Measurements from ENCODE around the gene PPFIA2.

PPFIA2 gene

GRCh38 chr12:81330480-81330879 lies 428.7 kb downstream of the PPFIA2 start:
- in situ Hi-C loops (cut with HindIII; ENCODE audit: low pct_ligation_motif_present, low pct_unique_long_range_greater_than_20kb, low sequenced_read_pairs): no loop called here
- DNase-seq: no peak

- in situ Hi-C loops (cut with HindIII; ENCODE audit: low pct_ligation_motif_present, low pct_unique_long_range_greater_than_20kb, low sequenced_read_pairs): no loop called here
These were observed 430.1 kb downstream of the PPFIA2 start for GRCh38 chr12:81329085-81329484.

GRCh38 chr12:81327425-81327824 lies 431.7 kb downstream of the PPFIA2 start:
- no peak for DNase-seq
- in situ Hi-C loops (cut with HindIII; ENCODE audit: low pct_ligation_motif_present, low pct_unique_long_range_greater_than_20kb, low sequenced_read_pairs): no loop called here

More at GRCh38 chr12:81329085-81329484, 430.1 kb downstream of the PPFIA2 start:
- DNase-seq: peak; percentile 46

- in situ Hi-C loops (cut with HindIII; ENCODE audit: low pct_ligation_motif_present, low pct_unique_long_range_greater_than_20kb, low sequenced_read_pairs): no loop called here
- no peak for DNase-seq
These were observed 434.1 kb downstream of the PPFIA2 start for GRCh38 chr12:81325086-81325485.

GRCh38 chr12:81314903-81315531 lies 444.1 kb downstream of the PPFIA2 start:
- in situ Hi-C loops (cut with HindIII; ENCODE audit: low pct_ligation_motif_present, low pct_unique_long_range_greater_than_20kb, low sequenced_read_pairs): no loop called here
- no peak for DNase-seq

GRCh38 chr12:81303935-81304334 lies 455.2 kb downstream of the PPFIA2 start:
- DNase-seq: no peak
- in situ Hi-C loops (cut with HindIII; ENCODE audit: low pct_ligation_motif_present, low pct_unique_long_range_greater_than_20kb, low sequenced_read_pairs): no loop called here

GRCh38 chr12:81300454-81300853 lies 458.7 kb downstream of the PPFIA2 start:
- peak; percentile 7 for DNase-seq
- in situ Hi-C loops (cut with HindIII; ENCODE audit: low pct_ligation_motif_present, low pct_unique_long_range_greater_than_20kb, low sequenced_read_pairs): no loop called here

DNA sequence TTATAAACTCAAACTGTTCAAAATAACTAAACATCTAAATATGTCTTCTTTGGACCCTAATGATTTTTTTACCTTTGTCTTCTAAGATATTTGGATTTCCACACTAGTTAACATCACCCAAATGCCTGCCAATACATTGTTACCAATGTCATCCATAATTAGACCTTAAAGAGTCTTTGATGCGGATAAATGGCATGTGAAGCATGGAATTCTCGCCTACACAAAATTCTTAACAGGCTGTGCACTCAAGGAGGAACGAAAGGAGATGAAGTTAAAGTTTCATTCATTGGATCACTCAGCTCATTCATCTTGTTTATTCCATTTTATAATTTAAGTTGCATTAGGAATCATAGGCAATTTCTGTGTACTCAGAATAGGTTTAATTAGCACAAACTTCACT lies 461.5 kb downstream of the PPFIA2 start:
- no peak for DNase-seq
- in situ Hi-C loops (cut with HindIII; ENCODE audit: low pct_ligation_motif_present, low pct_unique_long_range_greater_than_20kb, low sequenced_read_pairs): no loop called here

DNA sequence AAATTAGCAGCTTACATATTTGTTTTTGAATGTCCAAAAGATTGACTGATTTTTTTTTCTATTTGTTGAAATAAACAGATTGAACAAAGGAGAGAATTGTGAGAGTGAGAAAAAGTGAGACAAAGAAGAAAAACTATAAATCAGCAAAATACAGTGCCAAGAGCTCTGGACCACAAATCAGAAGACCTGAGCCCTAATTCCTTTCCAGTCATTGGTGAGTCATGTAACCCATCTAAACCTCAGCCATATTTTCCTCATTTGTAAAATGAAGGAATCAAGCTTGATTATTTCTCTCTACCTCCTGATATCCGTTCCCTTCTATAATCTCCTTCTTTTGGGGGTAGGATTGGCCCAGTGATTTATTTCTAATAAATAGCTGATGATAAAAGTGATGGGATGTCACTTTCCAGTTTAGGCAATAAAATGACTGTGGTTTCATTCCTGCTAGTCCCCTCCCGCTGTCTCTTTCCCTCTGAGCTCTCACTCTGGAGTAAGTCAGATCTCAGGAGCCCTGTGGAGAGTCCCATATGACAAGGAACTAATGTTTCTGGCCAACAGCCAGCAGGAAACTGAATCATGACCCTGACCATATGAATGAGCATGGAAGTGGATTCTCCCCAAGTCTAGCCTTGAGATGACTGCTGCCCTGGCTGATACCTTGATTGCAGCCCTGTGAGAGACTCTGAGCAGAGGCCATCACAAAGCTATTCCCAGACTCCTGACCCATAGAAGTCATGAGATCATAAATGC lies 462.4 kb downstream of the PPFIA2 start:
- in situ Hi-C loops (cut with HindIII; ENCODE audit: low pct_ligation_motif_present, low pct_unique_long_range_greater_than_20kb, low sequenced_read_pairs): no loop called here
- DNase-seq: peak; percentile 41

- in situ Hi-C loops (cut with HindIII; ENCODE audit: low pct_ligation_motif_present, low pct_unique_long_range_greater_than_20kb, low sequenced_read_pairs): no loop called here
- DNase-seq: no peak
These were observed 463.9 kb downstream of the PPFIA2 start for GRCh38 chr12:81295251-81295650.

- no peak for DNase-seq
These were observed 464.6 kb downstream of the PPFIA2 start for GRCh38 chr12:81294325-81295190.

DNA sequence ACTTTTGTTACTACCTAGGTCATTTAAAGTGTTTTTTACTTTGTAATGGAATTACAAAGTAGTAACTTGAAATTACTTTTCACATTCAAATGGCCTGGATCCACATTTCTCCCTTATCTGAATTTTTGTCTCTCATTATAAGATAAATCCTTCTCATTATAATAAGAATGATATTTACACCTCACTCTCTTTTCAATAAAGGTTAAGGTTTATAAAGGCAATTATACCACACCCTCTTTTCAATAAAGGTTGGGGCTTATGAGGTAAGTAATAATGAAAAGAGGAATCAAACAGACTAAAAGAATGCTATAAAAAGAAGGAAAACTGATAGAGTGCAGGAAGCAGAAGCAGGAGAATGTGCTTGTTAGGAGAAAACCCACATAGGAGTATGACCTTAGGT lies 470.5 kb downstream of the PPFIA2 start:
- no peak for DNase-seq
- in situ Hi-C loops (cut with HindIII; ENCODE audit: low pct_ligation_motif_present, low pct_unique_long_range_greater_than_20kb, low sequenced_read_pairs): no loop called here

More at GRCh38 chr12:81294325-81295190, 464.6 kb downstream of the PPFIA2 start:
- in situ Hi-C loops (cut with HindIII; ENCODE audit: low pct_ligation_motif_present, low pct_unique_long_range_greater_than_20kb, low sequenced_read_pairs): no loop called here

GRCh38 chr12:81284137-81284536 lies 475.0 kb downstream of the PPFIA2 start:
- in situ Hi-C loops (cut with HindIII; ENCODE audit: low pct_ligation_motif_present, low pct_unique_long_range_greater_than_20kb, low sequenced_read_pairs): no loop called here
- no peak for DNase-seq

DNA sequence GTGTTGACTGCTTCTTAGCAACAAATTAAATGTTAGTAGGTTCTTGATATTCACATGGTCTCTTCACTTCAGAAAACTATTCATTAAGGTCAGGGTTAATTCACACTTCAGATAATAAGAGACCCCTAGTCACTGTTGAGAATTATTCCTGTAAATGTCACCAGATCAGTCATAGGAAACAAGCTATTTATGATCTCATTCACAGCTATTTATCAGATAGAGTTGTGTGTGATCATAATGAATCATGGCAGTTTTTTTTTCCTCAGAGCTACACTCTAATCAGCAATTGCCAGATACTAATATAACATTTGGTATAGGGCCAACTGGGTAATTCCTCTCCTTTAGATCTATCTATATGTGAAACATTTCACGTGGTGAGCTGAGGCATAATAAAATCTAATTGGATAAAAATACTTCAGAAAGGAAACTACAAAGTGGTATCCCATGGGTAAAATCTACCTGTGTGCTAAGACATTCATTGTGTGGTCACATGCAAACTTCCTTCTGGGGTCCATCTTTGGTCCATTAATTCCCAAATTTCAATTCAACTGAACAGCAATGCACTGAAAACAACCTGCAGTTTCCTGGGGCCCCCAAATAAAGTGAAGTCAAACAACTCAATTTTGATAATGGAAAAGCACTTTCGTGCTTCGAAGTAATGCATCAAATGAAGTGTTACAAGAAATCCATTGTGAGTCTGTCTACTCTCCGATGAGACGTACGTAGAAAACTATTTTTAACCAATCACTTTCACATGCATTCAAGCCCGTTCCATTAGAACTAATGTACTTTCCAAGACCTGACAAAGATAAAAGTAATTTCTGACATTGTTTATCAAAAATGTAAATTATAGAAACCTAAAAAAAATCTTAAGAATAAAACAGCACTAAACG lies 484.3 kb downstream of the PPFIA2 start:
- DNase-seq: no peak
- in situ Hi-C loops (cut with HindIII; ENCODE audit: low pct_ligation_motif_present, low pct_unique_long_range_greater_than_20kb, low sequenced_read_pairs): no loop called here

DNA sequence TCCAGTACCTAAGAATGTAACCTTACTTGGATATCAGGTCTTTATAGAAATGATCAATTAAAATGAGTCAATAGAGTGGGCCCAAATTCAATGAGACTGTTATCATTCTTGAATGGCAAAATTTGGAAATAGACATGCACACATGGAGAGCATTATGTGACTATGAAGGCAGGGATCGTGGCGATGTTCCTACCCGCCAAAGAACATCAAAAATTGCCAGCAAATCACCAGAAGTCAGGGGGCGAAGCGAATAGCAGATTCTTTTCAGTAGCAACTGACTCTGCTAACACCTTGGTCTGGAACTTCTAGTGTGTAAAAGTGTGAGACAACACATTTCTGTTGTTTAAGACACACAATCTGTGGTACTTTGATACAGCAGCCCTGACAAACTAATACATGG lies 488.8 kb downstream of the PPFIA2 start:
- in situ Hi-C loops (cut with HindIII; ENCODE audit: low pct_ligation_motif_present, low pct_unique_long_range_greater_than_20kb, low sequenced_read_pairs): no loop called here
- DNase-seq: no peak

GRCh38 chr12:81263072-81263471 lies 496.1 kb downstream of the PPFIA2 start:
- no peak for DNase-seq
- in situ Hi-C loops (cut with HindIII; ENCODE audit: low pct_ligation_motif_present, low pct_unique_long_range_greater_than_20kb, low sequenced_read_pairs): no loop called here

DNA sequence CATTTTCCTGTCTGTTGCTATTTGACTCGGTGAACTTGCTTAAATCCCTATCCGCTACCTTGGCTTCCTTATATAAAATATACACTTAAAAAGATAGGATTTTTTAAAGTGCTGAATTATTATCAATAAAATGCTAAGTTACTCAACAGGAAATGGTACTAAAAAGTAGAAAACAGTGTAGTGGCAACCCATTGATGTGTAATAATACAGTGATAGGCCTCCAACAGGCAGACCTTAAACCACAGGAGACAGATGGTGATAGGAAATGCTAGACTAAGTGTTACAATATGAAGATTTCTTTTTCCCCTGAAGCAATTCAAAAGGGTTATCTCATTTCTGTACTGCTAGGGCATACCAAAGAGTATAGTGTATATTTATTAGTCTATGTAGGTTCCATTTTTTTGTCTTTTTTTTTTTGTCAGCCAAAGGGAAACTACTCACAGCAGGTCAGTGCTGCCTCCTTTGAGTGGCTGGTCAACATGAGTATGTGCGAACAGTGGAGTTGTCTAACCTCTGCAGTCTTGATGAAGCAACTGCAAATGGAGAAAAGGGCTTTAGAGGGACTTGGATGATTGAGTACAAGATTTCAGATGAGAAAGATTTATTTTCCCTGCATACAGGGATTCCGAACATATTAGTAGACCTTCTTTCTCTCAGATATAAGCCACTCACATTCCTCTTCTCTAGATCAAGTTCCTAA lies 497.5 kb downstream of the PPFIA2 start:
- no peak for DNase-seq
- in situ Hi-C loops (cut with HindIII; ENCODE audit: low pct_ligation_motif_present, low pct_unique_long_range_greater_than_20kb, low sequenced_read_pairs): no loop called here

- no peak for DNase-seq
- in situ Hi-C loops (cut with HindIII; ENCODE audit: low pct_ligation_motif_present, low pct_unique_long_range_greater_than_20kb, low sequenced_read_pairs): no loop called here
These were observed 499.8 kb downstream of the PPFIA2 start for GRCh38 chr12:81259360-81259759.

Data from ACHN (cell line).